ENCODE results near the gene IGF2R.

DNA sequence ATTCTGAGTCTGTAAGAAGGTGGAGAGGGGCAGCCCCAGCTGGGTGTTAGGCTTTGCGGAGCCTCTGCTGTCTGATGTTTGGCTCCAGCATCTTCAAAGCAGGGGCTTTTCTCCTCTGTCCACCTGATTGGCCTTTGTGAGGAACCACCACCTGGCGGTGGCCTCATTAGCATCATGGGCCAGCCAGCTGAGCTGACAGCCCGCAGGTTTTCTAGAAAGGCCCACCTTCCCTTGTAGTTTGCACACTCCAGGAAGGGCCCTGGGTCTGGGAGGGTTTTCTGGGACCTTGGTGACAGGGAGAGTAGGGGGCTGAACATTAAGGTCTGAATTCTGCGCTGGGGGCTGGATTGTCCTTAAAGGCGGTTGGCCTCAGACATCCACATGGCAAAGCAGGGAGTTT is 11.6 kb downstream of the IGF2R start:
- no peak for TF ChIP-seq CTCF (IDR thresholded peaks at IDR 0.05)
- no peak for TF ChIP-seq NR2C2 (CRISPR knock-in tag; IDR thresholded peaks at IDR 0.05)
- TF ChIP-seq NFYB (CRISPR knock-in tag; conservative IDR thresholded peaks at IDR 0.05; ENCODE audit: low read depth) = no peak
- TF ChIP-seq, protein P1, sequence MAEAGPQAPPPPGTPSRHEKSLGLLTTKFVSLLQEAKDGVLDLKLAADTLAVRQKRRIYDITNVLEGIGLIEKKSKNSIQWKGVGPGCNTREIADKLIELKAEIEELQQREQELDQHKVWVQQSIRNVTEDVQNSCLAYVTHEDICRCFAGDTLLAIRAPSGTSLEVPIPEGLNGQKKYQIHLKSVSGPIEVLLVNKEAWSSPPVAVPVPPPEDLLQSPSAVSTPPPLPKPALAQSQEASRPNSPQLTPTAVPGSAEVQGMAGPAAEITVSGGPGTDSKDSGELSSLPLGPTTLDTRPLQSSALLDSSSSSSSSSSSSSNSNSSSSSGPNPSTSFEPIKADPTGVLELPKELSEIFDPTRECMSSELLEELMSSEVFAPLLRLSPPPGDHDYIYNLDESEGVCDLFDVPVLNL (CRISPR knock-in tag; IDR thresholded peaks at IDR 0.05; ENCODE audit: borderline replicate concordance, low read depth) = no peak
- TF ChIP-seq FOXK1 (CRISPR knock-in tag; IDR thresholded peaks at IDR 0.05) = no peak
